GM04504 (cell line): Measurements from ENCODE around the gene C19orf12.
"Not testable (repeated sequence)": the region's sequence is repeated elsewhere in the genome, so short reads cannot be mapped to it uniquely, and the experiment has no call there.

Experiments
- DNase-seq: peaks from one replicate; pipeline ENCODE4 v3.0.0-alpha.2; 2012; ENCODE audit warnings: low read depth

Gene C19orf12

DNA sequence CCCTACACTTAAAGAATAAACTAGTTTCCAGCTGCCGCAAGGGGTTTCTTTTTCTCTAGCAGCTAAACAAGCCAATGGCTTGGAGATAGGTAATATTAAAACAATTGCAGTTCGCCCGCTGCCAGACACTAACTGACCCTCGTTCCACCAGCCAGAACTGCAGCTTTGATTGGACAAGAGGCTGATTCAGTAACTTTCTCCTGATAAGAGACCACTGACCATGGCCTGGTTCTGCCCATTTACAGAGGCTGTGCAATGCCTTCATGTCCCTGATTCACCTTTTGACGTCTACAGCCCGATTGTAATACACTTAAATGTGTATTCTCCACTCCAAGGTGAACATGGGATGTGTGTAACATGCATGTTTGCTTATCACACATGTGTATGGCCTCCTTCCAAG is 12.8 kb upstream of the C19orf12 start:
- no peak for DNase-seq

DNA sequence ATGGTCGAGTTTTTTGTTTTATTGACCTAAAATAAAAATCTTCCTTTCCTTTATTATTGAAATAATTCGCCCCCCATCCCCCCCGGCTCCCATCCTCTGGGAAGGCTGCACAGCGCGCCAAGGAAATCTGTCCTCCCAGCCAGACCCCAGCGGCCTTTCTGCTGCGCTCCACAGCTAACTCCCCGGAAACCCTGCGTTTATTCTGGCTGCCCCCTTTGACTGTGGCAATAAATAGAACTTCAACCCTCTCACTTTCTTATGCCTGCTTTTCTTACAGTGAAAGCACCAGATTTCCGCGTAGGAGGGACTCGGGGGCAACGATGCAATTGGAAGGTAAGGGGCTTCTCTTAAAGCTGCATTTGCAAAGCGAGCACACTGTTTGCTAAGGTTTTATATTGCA is 9.7 kb upstream of the C19orf12 start:
- no peak for DNase-seq

DNA sequence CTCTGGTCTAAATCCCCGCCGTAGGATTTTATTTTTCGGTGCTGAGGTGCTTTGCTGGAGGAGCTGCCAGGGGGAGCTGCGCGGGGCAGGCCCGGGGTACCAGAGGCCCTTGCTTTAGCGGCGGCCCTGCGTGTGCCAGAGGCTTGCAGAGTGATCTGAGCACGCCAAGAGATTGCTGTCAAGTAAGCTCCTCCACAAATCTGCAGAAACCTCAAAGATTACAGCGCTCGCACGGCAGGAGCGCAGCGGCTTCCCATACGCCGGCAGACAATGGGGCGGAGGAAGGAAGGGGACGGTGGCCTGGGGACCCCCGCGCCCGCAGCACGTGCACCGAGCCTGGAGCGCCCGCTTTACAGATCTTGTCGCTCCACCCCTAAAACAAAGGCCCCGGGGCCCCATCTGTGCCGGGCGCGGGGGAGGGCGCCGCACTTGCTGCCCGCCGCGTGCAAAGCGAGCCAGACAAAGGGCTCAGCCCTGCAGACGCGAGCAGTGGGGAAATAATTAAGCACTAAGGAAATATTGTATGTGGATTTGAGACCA is 9.1 kb upstream of the C19orf12 start:
- no peak for DNase-seq

DNA sequence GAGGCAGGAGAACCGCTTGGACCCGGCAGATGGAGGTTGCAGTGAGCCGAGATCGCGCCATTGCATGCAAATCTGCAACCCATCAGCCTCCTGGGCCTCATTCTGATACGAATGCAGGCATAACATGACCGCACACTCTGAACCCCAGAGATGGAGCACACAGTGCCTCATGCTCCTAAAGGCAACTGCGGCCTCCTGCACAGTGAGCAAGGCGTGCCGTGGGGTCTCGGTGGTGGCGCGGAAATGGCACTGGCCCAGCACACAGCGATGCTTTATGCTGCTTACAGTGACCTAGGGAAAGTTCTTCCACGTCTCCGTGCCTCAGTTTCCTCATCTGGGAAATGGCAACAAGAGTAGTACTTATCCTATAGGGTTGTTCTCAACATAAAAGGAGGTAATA is 2.0 kb upstream of the C19orf12 start:
- no peak for DNase-seq

DNA sequence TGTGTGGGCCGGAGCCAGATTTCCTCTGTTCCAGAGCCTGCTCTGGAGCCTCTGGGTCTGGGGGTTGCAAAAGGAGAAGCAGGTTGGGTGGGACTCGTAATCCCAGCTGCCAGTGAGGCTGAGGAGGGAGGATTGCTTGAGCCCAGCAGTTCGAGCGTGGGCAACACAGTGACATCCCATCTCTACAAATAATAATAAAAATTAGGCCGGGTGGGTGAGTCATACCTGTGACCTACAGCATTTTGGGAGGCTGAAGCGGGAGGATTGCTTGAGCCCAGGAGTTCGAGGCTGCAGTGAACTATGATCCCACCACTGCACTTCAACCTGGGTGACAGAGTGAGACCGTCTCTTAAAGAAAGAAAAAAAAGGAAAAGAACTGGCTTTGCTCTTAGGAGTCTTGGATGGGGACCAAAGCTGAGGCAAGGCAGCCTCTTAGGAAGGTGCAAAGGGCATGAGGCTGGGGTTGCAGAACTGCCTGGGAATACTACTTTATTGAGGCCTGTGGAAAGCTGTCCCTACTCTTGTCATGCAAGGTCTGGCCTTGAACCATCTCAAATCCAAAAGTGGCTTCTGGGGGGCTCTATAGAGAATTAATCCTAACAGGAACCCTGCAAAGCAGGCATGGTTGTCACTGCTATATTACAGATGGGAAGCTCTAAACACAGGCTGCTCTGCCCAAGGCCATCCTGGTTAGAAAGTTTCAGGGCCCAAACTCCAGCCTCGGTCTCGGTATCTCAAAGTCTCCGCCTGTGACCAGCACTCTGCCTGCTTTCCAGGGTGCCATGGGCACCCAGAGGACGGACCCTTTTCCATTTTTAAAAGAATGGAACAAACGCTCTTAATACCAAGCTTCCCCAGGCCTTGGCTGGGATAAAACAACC is 880 bp upstream of the C19orf12 start:
- DNase-seq, result no peak

DNA sequence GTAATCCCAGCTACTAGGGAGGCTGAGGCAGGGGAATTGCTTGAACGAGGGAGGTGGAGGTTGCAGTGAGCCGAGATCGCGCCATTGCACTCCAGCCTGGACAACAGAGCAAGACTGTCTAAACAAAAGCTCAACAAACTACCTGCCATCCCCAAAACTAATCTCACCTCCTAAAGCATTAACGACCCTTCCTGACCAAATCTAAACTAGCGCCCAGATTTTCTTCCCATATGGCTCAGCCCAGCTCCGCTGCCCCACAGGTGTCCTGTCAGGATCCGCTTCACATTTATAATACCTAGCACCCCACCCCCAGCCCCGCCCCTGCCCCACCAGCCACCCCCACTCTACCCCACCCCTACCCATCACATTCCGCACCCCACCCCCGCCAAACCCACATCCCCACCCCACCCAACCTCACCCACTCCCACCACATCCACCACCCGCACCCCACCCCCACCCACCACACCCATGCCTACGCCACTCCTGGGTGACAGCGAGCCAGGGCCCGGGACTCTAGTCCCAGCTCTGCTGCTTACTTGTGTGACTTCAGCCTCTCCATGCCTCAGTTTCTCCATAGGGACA is 599 bp downstream of the C19orf12 start:
- no peak for DNase-seq

DNA sequence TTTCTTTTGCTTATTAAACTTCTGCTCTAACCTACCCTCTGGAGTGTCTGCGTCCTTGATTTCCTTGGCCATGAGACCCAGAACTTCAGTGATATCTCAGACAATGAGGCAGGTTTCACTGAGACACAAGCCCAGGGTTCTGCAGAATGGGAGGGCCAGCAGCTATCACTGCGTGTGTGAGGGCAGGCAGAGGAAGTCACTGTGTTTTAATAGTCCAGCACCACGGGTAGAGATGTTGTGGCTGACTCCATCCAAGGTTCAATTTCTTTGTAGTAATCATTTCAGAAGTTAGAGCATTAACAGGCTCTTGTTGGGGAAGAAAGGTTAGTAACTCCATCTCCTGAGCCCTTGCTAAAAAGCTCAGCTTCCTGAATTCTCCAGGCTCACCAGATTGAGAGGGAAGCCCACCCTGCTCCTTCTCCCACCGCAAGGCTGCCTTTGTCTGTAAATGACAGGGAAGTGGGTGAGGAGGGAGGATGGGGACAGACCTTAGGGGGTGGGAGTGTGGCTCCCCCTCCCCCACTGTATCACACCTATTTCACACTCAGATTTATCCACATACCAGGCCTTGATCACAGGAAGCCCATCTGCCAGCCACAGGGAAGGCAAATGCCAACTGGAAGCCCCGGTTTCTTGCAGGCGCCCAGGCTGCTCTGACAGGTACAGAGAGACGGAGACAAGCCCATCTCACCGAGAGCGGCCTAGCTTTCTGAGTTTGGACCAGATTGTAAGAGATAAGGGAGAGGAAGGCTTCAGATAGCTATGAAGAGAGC is 2.1 kb downstream of the C19orf12 start:
- DNase-seq, result no peak

DNA sequence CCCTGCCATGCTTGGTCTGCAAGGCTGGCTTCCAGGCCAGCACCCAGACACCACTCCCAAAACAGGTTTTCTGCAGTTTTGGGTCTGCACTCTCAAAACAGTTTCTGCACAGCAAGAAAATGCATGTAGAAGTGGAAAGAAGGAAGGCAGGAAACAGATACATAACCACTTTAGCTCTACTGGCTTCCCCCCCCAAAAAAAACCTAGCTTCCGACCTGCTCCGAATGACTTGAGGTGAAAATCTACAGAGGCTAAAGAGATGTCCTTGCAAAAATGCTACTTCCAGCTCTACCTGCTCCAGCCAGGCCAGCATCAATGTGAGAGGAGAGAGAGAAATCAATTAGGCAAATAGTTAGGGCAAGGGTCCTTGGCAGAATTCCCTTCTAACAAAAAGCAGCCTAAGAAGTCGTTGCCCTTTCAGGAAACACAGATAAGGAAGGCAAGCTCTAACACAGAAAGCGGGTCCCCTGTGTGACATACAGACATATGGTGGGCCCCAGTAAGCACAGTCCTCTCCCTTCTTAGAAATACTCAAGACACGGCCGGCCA is 3.4 kb downstream of the C19orf12 start:
- DNase-seq, result no peak

DNA sequence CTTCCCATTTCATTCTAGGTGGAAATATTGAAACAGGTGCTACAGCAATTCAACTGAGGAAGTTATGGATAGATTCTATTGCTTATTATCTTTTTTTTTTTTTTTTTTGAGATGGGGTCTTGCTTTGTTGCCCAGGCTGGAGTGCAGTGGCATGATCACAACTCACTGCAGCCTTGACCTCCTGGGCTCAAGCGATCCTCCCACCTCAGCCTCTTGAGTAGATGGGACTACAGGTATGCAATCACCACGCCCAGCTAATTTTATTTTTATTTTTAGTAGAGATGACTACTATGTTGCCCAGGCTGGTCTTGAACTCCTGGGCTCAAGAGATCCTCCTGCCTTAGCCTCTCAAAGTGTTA is 5.6 kb downstream of the C19orf12 start:
- not testable (repeated sequence) for DNase-seq

DNA sequence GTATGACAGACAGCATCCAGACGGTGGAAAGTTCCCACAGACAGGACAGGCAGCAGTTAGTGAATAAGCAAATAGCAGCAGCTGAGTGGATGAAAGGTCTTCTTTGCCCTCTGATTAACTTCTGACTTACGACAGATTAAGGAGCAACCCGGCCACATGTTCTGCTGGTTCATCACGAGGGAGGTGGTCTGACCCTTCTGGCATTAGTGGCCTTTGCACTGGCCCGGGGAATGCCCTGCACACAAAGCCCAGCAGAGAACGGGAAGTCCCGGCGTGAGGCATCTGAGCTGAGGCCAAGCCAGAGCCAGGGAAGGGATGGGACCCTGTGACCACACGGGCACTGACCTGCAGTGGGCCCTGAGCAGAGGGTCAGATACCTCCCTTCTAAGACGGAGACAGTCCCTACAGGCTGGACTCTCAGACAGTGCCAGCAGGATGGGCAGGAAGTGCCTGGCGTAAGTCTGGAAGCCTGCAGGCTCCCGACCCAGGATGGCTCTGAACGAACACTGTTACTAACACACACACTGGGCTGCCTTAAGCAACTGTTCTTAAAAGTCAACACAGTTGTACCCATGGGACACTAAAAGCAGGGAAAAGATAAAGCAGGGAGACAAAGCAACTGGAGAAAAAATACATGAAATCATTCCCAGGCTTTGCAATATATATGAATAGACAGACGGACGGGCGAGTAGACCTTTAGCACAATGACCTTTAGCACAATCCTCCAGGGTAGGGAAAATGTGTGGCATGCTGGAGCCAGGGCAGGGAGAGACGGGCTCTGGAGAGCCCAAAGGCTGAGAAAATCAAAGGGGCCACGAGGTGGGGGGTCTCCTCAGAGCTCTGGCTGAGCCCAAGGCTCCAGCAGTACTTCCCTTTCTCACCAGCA is 6.3 kb downstream of the C19orf12 start:
- no peak for DNase-seq

DNA sequence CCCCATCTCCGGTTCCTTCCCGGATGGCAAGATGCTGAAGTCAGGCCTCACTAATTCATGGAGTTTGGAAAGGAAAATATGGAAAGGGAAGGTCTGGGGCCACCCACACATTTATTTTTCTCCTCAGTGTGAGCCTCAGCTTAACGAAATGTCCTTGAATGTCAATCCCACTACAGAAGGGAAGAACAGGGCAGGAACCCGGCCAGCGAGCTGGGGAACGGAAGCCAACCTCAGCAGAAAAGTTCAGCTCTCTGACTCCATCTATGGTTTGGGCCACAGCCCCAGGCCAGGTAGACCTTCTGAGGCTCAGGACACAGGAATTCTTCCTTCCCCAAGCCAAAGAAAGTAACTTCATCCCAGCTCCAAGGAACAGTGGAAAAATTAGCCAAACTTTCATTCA is 8.4 kb downstream of the C19orf12 start:
- no peak for DNase-seq

DNA sequence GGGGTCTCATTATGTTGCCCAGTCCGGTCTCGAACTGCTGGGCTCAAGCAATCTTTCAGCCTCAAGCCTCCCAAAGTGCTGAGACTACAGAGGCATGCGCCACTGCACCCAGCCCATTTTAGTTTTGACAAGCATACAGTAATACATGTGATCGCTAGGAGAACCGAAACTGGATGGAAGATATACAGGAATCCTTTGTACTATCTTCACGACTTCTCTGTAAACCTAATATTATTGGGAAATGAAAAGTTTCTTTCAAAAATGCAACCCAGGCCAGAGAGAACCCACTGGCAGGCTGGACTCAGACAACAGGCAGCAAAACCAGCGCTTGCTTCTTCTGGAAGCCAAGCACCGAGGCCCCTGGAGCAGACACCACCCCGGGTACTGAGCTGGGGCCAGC is 9.4 kb downstream of the C19orf12 start:
- DNase-seq, result no peak

DNA sequence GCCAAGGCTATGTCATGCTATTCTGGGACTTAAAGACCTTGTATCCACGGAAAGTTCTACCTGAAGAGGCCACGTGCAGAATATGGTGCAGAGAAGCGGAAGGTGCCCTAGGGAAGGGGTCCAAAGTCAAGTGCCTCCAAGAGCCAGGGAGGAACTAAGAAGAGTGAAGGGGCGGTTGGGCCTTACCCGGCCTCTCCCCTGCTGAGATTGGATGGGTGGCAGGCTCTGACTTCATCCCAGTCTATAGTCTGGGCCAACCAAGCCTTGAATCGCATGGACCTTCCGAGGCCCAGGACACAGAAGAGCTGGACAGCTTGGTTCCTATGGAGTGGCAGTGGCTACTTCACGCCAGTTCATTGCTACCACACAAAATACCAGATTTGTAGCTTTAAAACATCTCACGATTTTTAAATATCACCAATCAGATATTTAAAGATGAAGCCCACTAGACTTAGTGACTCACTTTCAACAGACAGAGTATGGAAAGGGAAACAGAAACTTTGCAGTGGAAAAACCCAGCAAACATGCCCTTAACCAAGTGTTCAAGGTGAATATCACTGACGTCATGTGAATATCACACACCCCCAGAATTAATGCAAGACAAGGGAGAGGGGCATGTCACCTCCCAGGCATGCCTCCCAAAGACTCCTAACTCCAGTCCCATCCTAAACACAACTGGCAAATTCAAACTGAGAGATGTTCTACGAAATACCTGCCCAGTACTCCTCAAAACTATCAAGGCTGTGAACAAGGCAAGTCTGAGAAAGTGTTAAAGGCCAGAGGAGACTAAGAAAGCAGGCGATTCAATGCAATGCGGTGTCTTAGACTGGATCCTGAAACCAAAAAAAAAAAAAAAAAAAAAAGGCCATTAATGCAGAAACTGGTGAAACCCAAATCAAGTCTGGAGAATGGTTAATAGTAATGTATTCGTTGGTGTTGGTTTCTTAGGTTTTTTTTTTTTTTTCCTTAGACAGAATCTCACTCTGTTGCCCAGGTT is 10.2 kb downstream of the C19orf12 start:
- no peak for DNase-seq

DNA sequence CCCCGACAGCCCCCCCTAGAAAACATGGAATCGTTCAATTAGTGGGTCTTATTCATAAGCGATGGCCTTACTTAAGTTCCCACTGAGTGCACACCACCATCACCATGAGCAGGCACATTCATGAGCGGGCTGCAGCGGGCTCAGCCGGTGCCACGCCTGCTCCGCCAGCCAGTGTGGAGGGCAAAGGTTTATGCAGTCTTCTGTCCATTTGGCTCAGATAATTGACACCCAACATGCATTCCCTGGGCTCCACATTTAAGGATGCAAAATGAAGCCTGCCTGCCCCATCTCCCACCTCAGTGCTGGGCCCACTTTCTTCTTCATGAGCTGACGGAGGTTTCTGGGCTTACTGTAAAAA is 12.1 kb downstream of the C19orf12 start:
- DNase-seq, result no peak

DNA sequence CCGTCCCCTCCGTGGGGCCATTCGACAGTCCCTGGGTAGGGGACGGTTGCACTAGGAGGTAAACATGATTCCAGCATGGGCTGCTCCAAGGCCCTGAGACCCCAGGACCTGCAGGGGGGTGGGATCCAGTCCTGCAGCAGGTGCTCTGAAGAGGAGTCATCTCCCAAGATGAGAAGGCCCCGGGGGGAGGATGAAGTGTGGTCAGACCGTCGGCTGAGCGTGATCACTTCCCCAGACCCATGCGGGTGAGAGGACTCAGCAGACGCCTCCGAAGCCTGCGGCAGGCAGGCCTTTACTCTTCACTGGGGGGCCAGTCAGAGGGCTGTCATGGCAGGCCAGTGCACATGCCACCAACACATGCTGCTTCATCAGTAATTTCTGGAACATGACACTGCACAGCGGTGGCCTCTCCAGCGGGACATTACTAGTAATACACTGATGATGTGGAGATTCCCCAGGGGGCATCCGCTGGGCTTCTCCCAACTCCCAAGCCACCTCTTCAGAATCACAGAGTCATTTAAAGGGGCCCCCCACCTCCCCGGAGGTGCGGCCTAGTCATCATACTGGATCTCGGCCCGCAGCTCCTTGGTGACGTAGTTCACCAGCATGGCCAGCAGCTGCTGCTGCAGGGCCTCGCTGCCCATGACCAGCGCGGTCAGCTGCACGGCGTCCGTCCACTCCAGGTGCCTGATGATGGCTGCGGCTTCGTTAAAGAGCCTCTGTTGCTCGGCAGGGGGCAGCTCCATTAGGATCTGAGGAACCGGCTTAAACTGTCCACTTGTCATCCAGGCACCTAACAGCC is 12.7 kb downstream of the C19orf12 start:
- DNase-seq, result no peak

DNA sequence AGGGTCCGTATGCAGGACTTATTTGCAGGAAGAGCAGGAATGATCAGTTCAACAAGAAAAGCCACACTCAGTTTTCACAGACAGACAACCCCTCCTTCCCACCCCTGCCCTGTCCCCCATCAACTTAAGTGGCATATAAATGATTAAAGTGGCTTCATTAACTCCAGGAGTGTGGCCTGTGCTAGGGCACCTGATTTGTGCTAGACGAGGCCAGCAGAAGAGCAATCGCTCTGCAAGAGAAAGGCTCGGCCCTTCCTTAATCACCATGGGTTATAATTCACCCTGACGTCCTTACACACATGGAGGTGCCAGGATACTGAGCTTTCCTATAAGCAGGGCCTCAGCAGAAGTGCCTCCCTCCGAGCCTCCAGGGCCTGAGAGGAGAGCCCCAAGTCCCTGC is 14.6 kb downstream of the C19orf12 start:
- no peak for DNase-seq

DNA sequence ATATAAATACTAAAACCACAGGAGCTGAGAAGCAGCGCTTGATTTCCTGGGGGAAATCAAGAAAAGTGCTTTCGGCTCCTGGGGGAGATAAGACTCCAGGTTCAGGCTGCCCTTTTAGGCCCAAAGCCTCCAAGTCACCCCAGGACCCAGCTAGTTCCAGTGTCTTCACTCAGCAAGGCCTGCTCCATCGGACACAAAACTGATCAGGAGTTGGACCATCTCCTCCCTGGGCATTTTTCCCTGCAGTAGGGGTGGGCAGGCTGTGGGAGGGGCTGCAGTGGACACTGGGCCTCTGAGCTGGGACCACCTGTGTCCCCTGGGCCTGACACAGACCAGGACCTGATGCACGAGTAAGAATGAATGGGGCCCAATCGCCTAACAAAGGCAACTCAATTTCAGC is 15.2 kb downstream of the C19orf12 start:
- no peak for DNase-seq

DNA sequence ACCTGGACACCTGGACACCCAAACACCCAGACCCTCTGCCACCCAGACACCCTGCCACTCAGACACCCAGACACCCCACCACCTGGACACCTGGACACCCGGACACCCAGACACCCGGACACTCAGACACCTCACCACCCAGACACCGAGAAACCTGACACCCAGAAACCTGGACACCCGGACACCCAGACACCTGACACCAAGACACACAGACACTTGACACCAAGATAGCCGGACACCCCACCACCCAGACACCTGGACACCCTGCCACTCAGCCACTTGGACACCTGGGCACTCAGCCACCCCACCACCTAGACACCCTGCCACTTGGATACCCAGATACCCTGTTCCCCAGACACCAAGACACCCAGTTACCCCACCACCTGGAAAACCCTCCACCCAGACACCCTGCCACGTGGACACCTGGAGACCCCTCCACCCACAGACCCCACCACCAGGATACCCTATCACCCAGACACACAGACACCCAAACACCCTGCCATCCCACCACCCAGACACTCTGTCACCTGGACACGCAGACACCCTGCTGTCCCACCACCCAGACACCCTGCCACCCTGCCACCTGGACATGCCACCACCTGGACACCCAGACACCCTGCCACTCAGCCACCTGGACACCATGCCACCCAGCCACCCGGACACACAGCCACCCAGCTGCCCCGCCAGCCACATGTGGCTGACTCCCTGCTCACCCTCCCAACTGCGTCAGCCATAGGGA is 17.4 kb downstream of the C19orf12 start:
- no peak for DNase-seq

DNA sequence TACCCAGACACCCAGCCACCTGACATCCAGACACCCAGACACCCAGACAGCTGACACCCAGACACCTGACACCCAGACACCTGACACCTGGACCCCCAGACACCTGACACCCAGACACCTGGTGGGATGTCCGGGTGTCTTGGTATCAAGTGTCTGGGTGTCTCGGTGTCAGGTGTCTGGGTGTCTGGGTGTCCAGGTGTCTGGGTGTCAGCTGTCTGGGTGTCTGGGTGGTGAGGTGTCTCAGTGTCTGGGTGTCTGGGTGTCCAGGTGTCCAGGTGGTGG is 18.6 kb downstream of the C19orf12 start:
- no peak for DNase-seq
